ENCODE results near the gene RUFY3. TPM values are rescaled to one million over a fixed set of nuclear protein-coding genes. Genes with fewer than 3 reads are reported as not detected.
A peak's percentile ranks its signal among the peaks of the same experiment; 100 is the strongest.

RUFY3 gene
- total and polyA plus RNA-seq, 2 of the 13 experiments (the other 11 are each of a cell fraction or from before 2014, with no cell fraction given) = 17.9 to 25.3 TPM

- no peak; the same call in 1 of the 2 replicates for TF ChIP-seq ZNF143 (CRISPR knock-in tag; IDR thresholded peaks at IDR 0.05)
- no peak for TF ChIP-seq ZNF274 (CRISPR knock-in tag; IDR thresholded peaks at IDR 0.05)
- TF ChIP-seq ZNF616 (CRISPR knock-in tag; IDR thresholded peaks at IDR 0.05; ENCODE audit: low read depth) = no peak
- no peak for TF ChIP-seq ZNF639 (CRISPR knock-in tag; conservative IDR thresholded peaks at IDR 0.05)
- TF ChIP-seq CENPX (CRISPR knock-in tag; IDR thresholded peaks at IDR 0.05) = no peak
- TF ChIP-seq TFDP2 (CRISPR knock-in tag; IDR thresholded peaks at IDR 0.05) = peak; percentile 62; the same call in 1 of the 2 replicates
- 0 out of 2 replicates have a peak, but pooled peaks have one; percentile 27 for TF ChIP-seq MYNN (CRISPR knock-in tag; IDR thresholded peaks at IDR 0.05; ENCODE audit: low read depth)
- peak; percentile 7; the same call in 1 of the 2 replicates for TF ChIP-seq RAD21 (CRISPR knock-in tag; IDR thresholded peaks at IDR 0.05)
- no peak for TF ChIP-seq ZBTB40 (IDR thresholded peaks at IDR 0.05)
- peak; percentile 45; the same call in 1 of the 2 replicates for TF ChIP-seq ZBTB40 (CRISPR knock-in tag; IDR thresholded peaks at IDR 0.05)
- no peak for TF ChIP-seq XBP1 (CRISPR knock-in tag; IDR thresholded peaks at IDR 0.05)
- peak; percentile 24; the same call in 1 of the 2 replicates for TF ChIP-seq ZBTB44 (CRISPR knock-in tag; IDR thresholded peaks at IDR 0.05)
- no peak for TF ChIP-seq RARA (CRISPR knock-in tag; IDR thresholded peaks at IDR 0.05)
- TF ChIP-seq ZBTB14 (CRISPR knock-in tag; IDR thresholded peaks at IDR 0.05) = no peak
- TF ChIP-seq CEBPG (CRISPR knock-in tag; IDR thresholded peaks at IDR 0.05) = no peak
These were observed 16.4 kb upstream of the RUFY3 start (continued) for GRCh38 chr4:70705183-70706043.
